ENCODE measurements around the gene FES.

FES gene

GRCh38 chr15:90877315-90877714, 7.0 kb upstream of the FES start:
- no peak for DNase-seq

- DNase-seq, result no peak
These were observed 6.3 kb upstream of the FES start for GRCh38 chr15:90877996-90878395.

- DNase-seq, result no peak
These were observed 5.6 kb upstream of the FES start for GRCh38 chr15:90878660-90879059.

- no peak for DNase-seq
These were observed 4.5 kb upstream of the FES start for GRCh38 chr15:90879730-90880366.

- DNase-seq, result no peak
These were observed 3.7 kb upstream of the FES start for GRCh38 chr15:90880381-90881145.

GRCh38 chr15:90881181-90881977, 2.9 kb upstream of the FES start:
- no peak for DNase-seq

GRCh38 chr15:90881978-90882721, 2.2 kb upstream of the FES start:
- no peak for DNase-seq

- DNase-seq, result no peak
These were observed 1.4 kb upstream of the FES start for GRCh38 chr15:90882781-90883525.

GRCh38 chr15:90883526-90883975, 753 bp upstream of the FES start:
- DNase-seq, result no peak

- DNase-seq, result no peak
These were observed 571 bp downstream of the FES start for GRCh38 chr15:90884719-90885431.

GRCh38 chr15:90885432-90886290, 1.4 kb downstream of the FES start:
- peak; percentile 56 to 87 for DNase-seq

GRCh38 chr15:90886291-90886614, 1.9 kb downstream of the FES start:
- DNase-seq, result no peak

GRCh38 chr15:90887037-90887481, 2.8 kb downstream of the FES start:
- DNase-seq, result no peak

GRCh38 chr15:90889313-90889730, 5.0 kb downstream of the FES start:
- no peak for DNase-seq

GRCh38 chr15:90889736-90890456, 5.6 kb downstream of the FES start:
- no peak for DNase-seq

- no peak for DNase-seq
These were observed 6.5 kb downstream of the FES start for GRCh38 chr15:90890839-90891238.

GRCh38 chr15:90891346-90891949, 7.1 kb downstream of the FES start:
- DNase-seq, result no peak

GRCh38 chr15:90892023-90892422, 7.7 kb downstream of the FES start:
- no peak for DNase-seq

- no peak for DNase-seq
These were observed 8.3 kb downstream of the FES start for GRCh38 chr15:90892498-90893174.
